ENCODE data around the gene CES3.
"Not testable (repeated sequence)": the region's sequence is repeated elsewhere in the genome, so short reads cannot be mapped to it uniquely, and the experiment has no call there.

Gene CES3

GRCh38 chr16:66946974-66947301 lies 14.1 kb upstream of the CES3 start:
- DNase-seq = no peak

- peak; percentile 67 for DNase-seq
Observed at GRCh38 chr16:66947302-66948065, 13.6 kb upstream of the CES3 start.

- peak; percentile 63 for DNase-seq
Observed at GRCh38 chr16:66948134-66948836, 12.8 kb upstream of the CES3 start.

GRCh38 chr16:66948837-66949225 lies 12.2 kb upstream of the CES3 start:
- DNase-seq = peak; percentile 41

GRCh38 chr16:66949472-66949871 lies 11.6 kb upstream of the CES3 start:
- DNase-seq = no peak

- no peak for DNase-seq
Observed at GRCh38 chr16:66950437-66950836, 10.6 kb upstream of the CES3 start.

- no peak for DNase-seq
Observed at GRCh38 chr16:66950971-66951790, 9.9 kb upstream of the CES3 start.

GRCh38 chr16:66952430-66953110 lies 8.5 kb upstream of the CES3 start:
- DNase-seq = no peak

- DNase-seq = no peak
Observed at GRCh38 chr16:66953462-66954096, 7.5 kb upstream of the CES3 start.

- DNase-seq = peak; percentile 56
Observed at GRCh38 chr16:66954097-66954659, 6.9 kb upstream of the CES3 start.

- not testable (repeated sequence) for DNase-seq
Observed at GRCh38 chr16:66955363-66956153, 5.5 kb upstream of the CES3 start.

- DNase-seq = not testable (repeated sequence)
Observed at GRCh38 chr16:66956154-66956457, 5.0 kb upstream of the CES3 start.

- no peak for DNase-seq
Observed at GRCh38 chr16:66958857-66959703, 2.0 kb upstream of the CES3 start.

- no peak for DNase-seq
Observed at GRCh38 chr16:66959704-66960161, 1.3 kb upstream of the CES3 start.

GRCh38 chr16:66960270-66960669 lies 796 bp upstream of the CES3 start:
- no peak for DNase-seq

GRCh38 chr16:66961914-66962313 lies 848 bp downstream of the CES3 start:
- no peak for DNase-seq

GRCh38 chr16:66964049-66964448 lies 3.0 kb downstream of the CES3 start:
- DNase-seq = no peak

GRCh38 chr16:66968847-66969246 lies 7.8 kb downstream of the CES3 start:
- DNase-seq = no peak

- DNase-seq = no peak
Observed at GRCh38 chr16:66970775-66971720, 10.0 kb downstream of the CES3 start.
